ENCODE measurements around the gene SLC27A1. TPM values are rescaled to one million over a fixed set of nuclear protein-coding genes. Genes with fewer than 3 reads are reported as not detected.

SLC27A1 gene
- total and polyA plus RNA-seq, 2 experiments from 2014 or later = 8.6 to 8.7 TPM

DNA sequence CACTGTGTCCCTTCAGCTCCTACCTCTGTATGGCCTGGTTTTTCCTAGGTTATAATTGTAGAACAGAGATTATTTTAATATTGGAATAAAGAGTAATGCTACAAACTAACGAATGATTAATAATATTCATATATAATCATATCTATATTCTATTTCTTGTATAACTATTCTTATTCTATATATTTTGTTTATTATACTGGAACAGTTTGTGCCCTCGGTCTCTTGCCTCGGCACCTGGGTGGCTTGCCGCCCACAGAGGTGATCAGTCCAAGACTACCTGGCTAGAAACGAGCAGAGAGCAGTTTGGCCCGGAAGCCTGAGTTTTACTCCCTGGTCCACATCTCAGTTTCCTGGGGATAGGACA lies 3.9 kb upstream of the SLC27A1 start:
- Histone ChIP-seq H2AFZ (no peak overlapping the region), H3K27ac (no peak overlapping the region), H3K79me2 (peaks cover 5% of the 10 kb centered on the region), H3K4me3 (no peak overlapping the region), H3K36me3 (replicated peaks; ENCODE audit: insufficient read depth, low read depth) (no peaks in the 10 kb centered on the region), H3K4me1 (ENCODE audit: insufficient read depth) (peaks cover 13% of the 10 kb centered on the region), H3K27me3 (no peaks in the 10 kb centered on the region), H4K20me1 (ENCODE audit: insufficient read depth, poor library complexity, severe bottlenecking) (no peaks in the 10 kb centered on the region), H3K9me3 (ENCODE audit: low read depth) (no peaks in the 10 kb centered on the region), H3K4me2 (no peak overlapping the region), H3K9me2 (replicated peaks; ENCODE audit: insufficient read depth) (no peaks in the 10 kb centered on the region)
- TF ChIP-seq EZH2 (IDR thresholded peaks at IDR 0.05; ENCODE audit: borderline replicate concordance) (no peak), EZH2phosphoT487 (IDR thresholded peaks at IDR 0.05; ENCODE audit: low read depth, severe bottlenecking, unreplicated experiment) (no peak)
- DNase-seq (ENCODE audit: low spot score) = no peak
- 50% methylated on average over 6 of the region's 6 CpGs for WGBS (ENCODE audit: low lambda C conversion rate, missing lambda C conversion rate)

DNA sequence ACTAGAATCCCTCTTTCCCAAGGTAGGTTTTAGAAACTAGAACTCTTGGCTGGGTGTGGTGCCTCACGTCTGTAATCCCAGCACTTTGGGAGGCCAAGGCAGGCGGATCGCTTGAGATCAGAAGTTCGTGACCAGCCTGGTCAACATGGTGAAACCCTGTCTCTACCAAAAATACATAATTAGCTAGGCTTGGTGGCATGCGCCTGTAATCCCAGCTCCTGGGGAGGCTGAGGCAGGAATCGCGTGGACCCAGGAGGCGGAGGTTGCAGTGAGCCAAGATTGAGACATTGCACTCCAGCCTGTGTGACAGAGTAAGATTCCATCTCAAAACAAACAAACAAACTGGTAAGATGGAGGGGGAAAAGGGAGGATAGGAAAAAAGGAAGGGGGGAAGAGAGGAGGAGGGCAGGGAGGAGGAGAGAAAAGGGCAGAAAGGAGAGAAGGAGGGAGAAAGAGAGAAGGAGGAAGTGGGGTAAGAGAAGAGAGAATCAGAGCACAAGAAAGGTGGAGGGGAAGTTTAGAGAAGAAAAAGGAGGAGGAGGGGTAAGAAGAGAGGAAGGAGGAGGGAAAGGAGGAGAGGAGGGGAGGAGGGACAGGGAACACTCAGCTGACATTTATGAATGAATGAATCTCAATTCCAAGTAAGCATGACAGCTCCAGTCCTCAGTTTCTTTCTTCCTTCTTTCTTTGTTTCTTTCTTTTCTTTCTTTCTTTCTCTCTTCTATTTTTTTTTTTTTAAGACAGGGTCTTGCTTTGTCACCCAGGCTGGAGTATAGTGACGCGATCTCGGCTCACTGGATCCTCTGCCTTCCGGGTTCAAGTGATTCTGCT lies 2.6 kb upstream of the SLC27A1 start:
- TF ChIP-seq, protein P1, sequence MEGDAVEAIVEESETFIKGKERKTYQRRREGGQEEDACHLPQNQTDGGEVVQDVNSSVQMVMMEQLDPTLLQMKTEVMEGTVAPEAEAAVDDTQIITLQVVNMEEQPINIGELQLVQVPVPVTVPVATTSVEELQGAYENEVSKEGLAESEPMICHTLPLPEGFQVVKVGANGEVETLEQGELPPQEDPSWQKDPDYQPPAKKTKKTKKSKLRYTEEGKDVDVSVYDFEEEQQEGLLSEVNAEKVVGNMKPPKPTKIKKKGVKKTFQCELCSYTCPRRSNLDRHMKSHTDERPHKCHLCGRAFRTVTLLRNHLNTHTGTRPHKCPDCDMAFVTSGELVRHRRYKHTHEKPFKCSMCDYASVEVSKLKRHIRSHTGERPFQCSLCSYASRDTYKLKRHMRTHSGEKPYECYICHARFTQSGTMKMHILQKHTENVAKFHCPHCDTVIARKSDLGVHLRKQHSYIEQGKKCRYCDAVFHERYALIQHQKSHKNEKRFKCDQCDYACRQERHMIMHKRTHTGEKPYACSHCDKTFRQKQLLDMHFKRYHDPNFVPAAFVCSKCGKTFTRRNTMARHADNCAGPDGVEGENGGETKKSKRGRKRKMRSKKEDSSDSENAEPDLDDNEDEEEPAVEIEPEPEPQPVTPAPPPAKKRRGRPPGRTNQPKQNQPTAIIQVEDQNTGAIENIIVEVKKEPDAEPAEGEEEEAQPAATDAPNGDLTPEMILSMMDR (IDR thresholded peaks at IDR 0.05; ENCODE audit: poor library complexity) = no peak
- no peak for TF ChIP-seq EZH2phosphoT487 (IDR thresholded peaks at IDR 0.05; ENCODE audit: low read depth, severe bottlenecking, unreplicated experiment)
- TF ChIP-seq EZH2 (IDR thresholded peaks at IDR 0.05; ENCODE audit: borderline replicate concordance) = no peak
- H3K4me1 ChIP-seq (ENCODE audit: insufficient read depth) = peaks cover 15% of the 10 kb centered on the region
- peaks cover 8% of the 10 kb centered on the region for H3K79me2 ChIP-seq
- WGBS (ENCODE audit: low lambda C conversion rate, missing lambda C conversion rate) = 82% methylated on average over 12 of the region's 12 CpGs
- no peaks in the 10 kb centered on the region for H3K9me3 ChIP-seq (ENCODE audit: low read depth)
- H3K4me2 ChIP-seq = no peak overlapping the region
- no peak for DNase-seq (ENCODE audit: low spot score)
- H3K27ac ChIP-seq = no peak overlapping the region
- H4K20me1 ChIP-seq (ENCODE audit: insufficient read depth, poor library complexity, severe bottlenecking) = no peaks in the 10 kb centered on the region
- H3K4me3 ChIP-seq = no peak overlapping the region
- H3K36me3 ChIP-seq (replicated peaks; ENCODE audit: insufficient read depth, low read depth) = no peaks in the 10 kb centered on the region
- no peaks in the 10 kb centered on the region for H3K9me2 ChIP-seq (replicated peaks; ENCODE audit: insufficient read depth)
- no peaks in the 10 kb centered on the region for H3K27me3 ChIP-seq
- no peak overlapping the region for H2AFZ ChIP-seq

DNA sequence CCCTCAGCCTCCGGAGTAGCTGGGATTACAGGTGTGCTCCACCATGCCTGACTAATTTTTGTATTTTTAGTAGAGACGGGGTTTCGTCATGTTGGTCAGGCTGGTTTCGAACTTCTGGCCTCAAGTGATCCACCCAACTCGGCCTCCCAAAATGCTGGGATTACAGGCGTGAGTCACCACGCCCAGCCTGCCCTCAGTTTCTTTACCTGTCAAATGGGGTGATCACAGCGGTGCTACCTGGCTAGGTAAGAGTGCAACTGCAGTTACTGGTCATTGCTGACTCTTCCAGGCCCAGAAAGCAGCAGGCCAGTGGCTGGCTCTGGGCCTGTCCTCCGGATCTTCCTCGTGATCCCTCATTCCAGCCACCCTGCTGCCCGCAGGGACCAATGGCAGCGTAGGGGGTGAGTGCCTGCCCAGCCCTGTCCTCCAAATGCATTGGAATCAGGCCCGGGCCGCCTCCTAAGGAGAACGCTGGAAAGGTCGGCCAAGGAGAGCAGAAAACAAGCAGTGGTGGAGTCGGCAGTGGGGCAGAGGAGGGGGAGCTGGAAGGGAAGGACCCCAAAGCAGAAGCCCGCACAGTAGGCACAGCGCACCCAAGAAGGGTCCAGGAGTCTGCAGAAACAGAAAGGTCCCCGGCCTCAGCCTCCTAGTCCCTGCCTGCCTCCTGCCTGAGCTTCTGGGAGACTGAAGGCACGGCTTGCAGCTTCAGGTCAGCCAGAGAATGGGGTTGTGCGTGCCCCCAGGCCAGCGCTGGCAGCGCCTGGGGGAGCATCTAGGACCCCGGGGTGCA lies 1.8 kb upstream of the SLC27A1 start:
- H3K27ac ChIP-seq = peak overlapping the region; percentile 84
- H3K79me2 ChIP-seq = peaks cover 12% of the 10 kb centered on the region
- H3K4me2 ChIP-seq = peak overlapping the region; percentile 94
- H3K4me1 ChIP-seq (ENCODE audit: insufficient read depth) = peaks cover 15% of the 10 kb centered on the region
- no peak for DNase-seq (ENCODE audit: low spot score)
- no peak overlapping the region for H3K4me3 ChIP-seq
- no peaks in the 10 kb centered on the region for H3K9me3 ChIP-seq (ENCODE audit: low read depth)
- 75% methylated on average over 25 of the region's 25 CpGs for WGBS (ENCODE audit: low lambda C conversion rate, missing lambda C conversion rate)
- H3K9me2 ChIP-seq (replicated peaks; ENCODE audit: insufficient read depth) = no peaks in the 10 kb centered on the region
- no peak for TF ChIP-seq EZH2 (IDR thresholded peaks at IDR 0.05; ENCODE audit: borderline replicate concordance)
- TF ChIP-seq, protein P1 (IDR thresholded peaks at IDR 0.05; ENCODE audit: poor library complexity) = no peak
- TF ChIP-seq EZH2phosphoT487 (IDR thresholded peaks at IDR 0.05; ENCODE audit: low read depth, severe bottlenecking, unreplicated experiment) = no peak
- H3K27me3 ChIP-seq = no peaks in the 10 kb centered on the region
- peak overlapping the region; percentile 81 for H2AFZ ChIP-seq
- no peaks in the 10 kb centered on the region for H3K36me3 ChIP-seq (replicated peaks; ENCODE audit: insufficient read depth, low read depth)
- no peaks in the 10 kb centered on the region for H4K20me1 ChIP-seq (ENCODE audit: insufficient read depth, poor library complexity, severe bottlenecking)

DNA sequence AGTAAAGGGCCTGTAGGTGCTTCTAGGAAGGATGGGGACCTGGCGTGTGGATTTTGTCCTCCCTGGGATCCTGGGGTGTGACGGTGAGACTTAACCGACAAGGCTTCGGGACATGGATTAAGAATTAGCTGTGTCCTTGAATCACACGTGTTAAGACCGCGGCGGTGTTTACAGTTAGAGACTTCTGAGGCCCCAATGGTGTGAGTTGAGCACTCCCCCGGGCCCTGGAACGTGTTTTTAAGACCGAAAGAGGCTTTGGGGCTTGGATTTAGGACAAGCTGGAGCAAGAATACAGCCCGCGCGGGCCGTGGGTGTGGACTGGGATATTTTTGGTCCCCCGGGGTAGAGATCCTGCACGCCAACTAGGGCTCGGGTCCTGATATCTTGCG lies 1.2 kb upstream of the SLC27A1 start:
- no peaks in the 10 kb centered on the region for H3K9me2 ChIP-seq (replicated peaks; ENCODE audit: insufficient read depth)
- H3K9me3 ChIP-seq (ENCODE audit: low read depth) = no peaks in the 10 kb centered on the region
- H3K4me3 ChIP-seq = peak overlapping the region; percentile 40
- no peaks in the 10 kb centered on the region for H3K27me3 ChIP-seq
- H3K4me2 ChIP-seq = peak overlapping the region; percentile 94
- WGBS (ENCODE audit: low lambda C conversion rate, missing lambda C conversion rate) = 5% methylated on average over 19 of the region's 19 CpGs
- H3K79me2 ChIP-seq = peaks cover 12% of the 10 kb centered on the region
- no peaks in the 10 kb centered on the region for H4K20me1 ChIP-seq (ENCODE audit: insufficient read depth, poor library complexity, severe bottlenecking)
- peak overlapping the region; percentile 81 for H2AFZ ChIP-seq
- H3K27ac ChIP-seq = peak overlapping the region; percentile 84
- TF ChIP-seq EZH2phosphoT487 (IDR thresholded peaks at IDR 0.05; ENCODE audit: low read depth, severe bottlenecking, unreplicated experiment) = no peak
- no peak for TF ChIP-seq EZH2 (IDR thresholded peaks at IDR 0.05; ENCODE audit: borderline replicate concordance)
- TF ChIP-seq, protein P1 (IDR thresholded peaks at IDR 0.05; ENCODE audit: poor library complexity) = no peak
- H3K36me3 ChIP-seq (replicated peaks; ENCODE audit: insufficient read depth, low read depth) = no peaks in the 10 kb centered on the region
- DNase-seq (ENCODE audit: low spot score) = no peak
- H3K4me1 ChIP-seq (ENCODE audit: insufficient read depth) = peaks cover 15% of the 10 kb centered on the region
